Activated CD4-positive, alpha-beta T cell treated with anti-CD3 and anti-CD28 coated beads, Interleukin-2, amount 10 ng/mL, durations not matched to agents 24 days and 14 days (primary cell): Measurements from ENCODE around the gene EEIG1. TPM values are rescaled to one million over a fixed set of nuclear protein-coding genes. Genes with fewer than 3 reads are reported as not detected.

ENCODE experiments used
- DNase-seq: peaks from one replicate; pipeline ENCODE4 v3.0.0; 2022
- H3K27ac Mint-ChIP-seq: one replicate; pipeline ENCODE4 v1.8.0; 2022; ENCODE audit warnings: mild to moderate bottlenecking, mixed read lengths
- H3K27me3 Mint-ChIP-seq: one replicate; pipeline ENCODE4 v1.8.0; 2022; ENCODE audit warnings: mixed read lengths
- H3K36me3 Mint-ChIP-seq: one replicate; pipeline ENCODE4 v1.8.0; 2022; ENCODE audit warnings: low read depth, mild to moderate bottlenecking, mixed read lengths
- H3K4me1 Mint-ChIP-seq: one replicate; pipeline ENCODE4 v1.8.0; 2021; ENCODE audit warnings: mixed read lengths
- H3K4me3 Mint-ChIP-seq: one replicate; pipeline ENCODE4 v1.8.0; 2022; ENCODE audit warnings: mild to moderate bottlenecking, moderate library complexity, mixed read lengths
- H3K9me3 Mint-ChIP-seq: one replicate; pipeline ENCODE4 v1.8.0; 2021; ENCODE audit warnings: mixed read lengths
- intact Hi-C: fragments of 100-400 bp; cut with micrococcal nuclease; formaldehyde crosslinking; loops from one replicate; pipeline ENCODE4 v1.15.1; 2023
- total RNA-seq: library from RNA; stranded (reverse); gene quantifications from 2 replicates; pipeline ENCODE4 v1.2.3, GENCODE V29; 2022

The EEIG1 gene
- total RNA-seq, 1 donor from 2014 or later: 64.4 TPM

DNA sequence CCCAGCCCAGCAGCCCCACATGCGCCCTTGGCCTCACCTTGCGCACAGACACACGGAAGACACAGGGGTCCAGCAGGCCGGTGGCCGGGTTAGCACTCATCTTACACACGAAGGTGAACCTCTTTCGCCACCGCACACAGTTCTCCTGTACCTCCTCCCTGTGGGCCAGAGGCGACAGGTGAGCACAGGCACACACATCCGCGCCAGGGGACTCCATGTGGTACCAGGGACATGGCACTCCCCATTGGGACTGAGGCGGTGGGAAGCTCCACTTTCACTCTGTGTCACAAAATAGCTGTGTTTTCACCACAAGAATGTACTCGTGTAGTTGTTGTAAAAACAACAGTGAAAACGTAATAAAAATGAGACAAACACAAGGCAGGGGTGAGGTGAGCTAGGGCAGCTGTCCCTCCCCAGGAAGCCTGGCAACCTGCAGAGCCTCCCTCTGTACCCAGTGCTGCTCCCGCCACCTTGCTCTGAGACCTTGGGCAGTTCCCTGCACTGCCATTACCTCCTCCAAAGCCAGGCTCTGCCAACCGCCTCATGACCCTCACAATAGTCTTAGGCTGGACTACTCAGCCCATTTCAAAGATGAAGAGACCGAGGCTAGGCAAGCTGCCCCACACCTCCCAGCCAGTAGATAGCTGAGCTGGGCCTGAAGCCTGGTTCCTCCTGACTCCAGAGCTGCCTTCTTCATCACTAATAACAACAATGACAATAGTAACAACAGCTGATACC is 26.9 kb downstream of the EEIG1 start:
- Mint-ChIP-seq H3K4me3 (peak overlapping the region; percentile 1), H3K9me3 (no peaks in the 10 kb centered on the region), H3K36me3 (peaks cover 25% of the 10 kb centered on the region), H3K27ac (peak overlapping the region; percentile 73), H3K4me1 (peaks cover 60% of the 10 kb centered on the region), H3K27me3 (no peaks in the 10 kb centered on the region)
- DNase-seq: no peak
- intact Hi-C loops: loop anchor here (2.0 kb wide), 1 partner anchor 17 kb away; no protein-coding TSS in a partner anchor

GRCh38 chr9:127953154-127953553 is 27.6 kb downstream of the EEIG1 start:
- Mint-ChIP-seq H3K36me3 (peaks cover 25% of the 10 kb centered on the region), H3K27me3 (no peaks in the 10 kb centered on the region), H3K9me3 (no peaks in the 10 kb centered on the region), H3K4me1 (peaks cover 59% of the 10 kb centered on the region), H3K27ac (no peak overlapping the region), H3K4me3 (no peak overlapping the region)
- intact Hi-C loops: no loop called here
- DNase-seq: no peak

GRCh38 chr9:127950513-127951289 is 30.1 kb downstream of the EEIG1 start:
- no peak overlapping the region for H3K4me3 Mint-ChIP-seq
- peak overlapping the region; percentile 75 for H3K27ac Mint-ChIP-seq
- no peak for DNase-seq
- H3K9me3 Mint-ChIP-seq: no peaks in the 10 kb centered on the region
- H3K27me3 Mint-ChIP-seq: no peaks in the 10 kb centered on the region
- H3K36me3 Mint-ChIP-seq: peaks cover 27% of the 10 kb centered on the region
- intact Hi-C loops: no loop called here
- peaks cover 44% of the 10 kb centered on the region for H3K4me1 Mint-ChIP-seq

- H3K9me3 Mint-ChIP-seq: no peaks in the 10 kb centered on the region
- H3K27me3 Mint-ChIP-seq: no peaks in the 10 kb centered on the region
- intact Hi-C loops: no loop called here
- H3K27ac Mint-ChIP-seq: peak overlapping the region; percentile 75
- no peak overlapping the region for H3K4me3 Mint-ChIP-seq
- H3K4me1 Mint-ChIP-seq: peaks cover 36% of the 10 kb centered on the region
- peaks cover 27% of the 10 kb centered on the region for H3K36me3 Mint-ChIP-seq
- no peak for DNase-seq
These were observed 30.8 kb downstream of the EEIG1 start for GRCh38 chr9:127949827-127950512.

- H3K27ac Mint-ChIP-seq: peak overlapping the region; percentile 11
- H3K36me3 Mint-ChIP-seq: peaks cover 38% of the 10 kb centered on the region
- H3K9me3 Mint-ChIP-seq: no peaks in the 10 kb centered on the region
- H3K4me3 Mint-ChIP-seq: no peak overlapping the region
- intact Hi-C loops: no loop called here
- peaks cover 27% of the 10 kb centered on the region for H3K4me1 Mint-ChIP-seq
- H3K27me3 Mint-ChIP-seq: no peaks in the 10 kb centered on the region
- DNase-seq: no peak
These were observed 32.7 kb downstream of the EEIG1 start for GRCh38 chr9:127947841-127948710.

DNA sequence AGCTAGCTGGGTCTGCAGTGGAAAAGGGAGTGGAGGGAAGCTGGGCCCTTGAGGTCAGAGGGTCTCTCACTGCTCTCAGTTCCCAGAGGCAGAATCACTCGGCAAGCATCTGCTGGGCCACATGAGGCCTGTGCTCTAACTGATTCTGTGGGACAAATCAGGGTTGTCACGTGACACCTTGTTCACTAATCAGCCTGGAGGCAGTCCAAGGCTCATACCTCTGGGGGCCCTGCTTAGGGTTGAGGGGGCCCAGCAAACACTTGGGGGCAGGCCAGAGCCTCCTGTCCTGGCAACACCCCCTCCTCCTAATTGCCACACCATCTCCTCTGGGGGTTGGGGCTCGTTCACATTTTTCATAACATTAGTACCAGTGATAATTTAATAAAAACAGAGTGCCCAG is 34.1 kb downstream of the EEIG1 start:
- no peak overlapping the region for H3K4me3 Mint-ChIP-seq
- no peaks in the 10 kb centered on the region for H3K9me3 Mint-ChIP-seq
- H3K27ac Mint-ChIP-seq: no peak overlapping the region
- DNase-seq: no peak
- intact Hi-C loops: no loop called here
- H3K4me1 Mint-ChIP-seq: peaks cover 26% of the 10 kb centered on the region
- no peaks in the 10 kb centered on the region for H3K27me3 Mint-ChIP-seq
- H3K36me3 Mint-ChIP-seq: peaks cover 43% of the 10 kb centered on the region

DNA sequence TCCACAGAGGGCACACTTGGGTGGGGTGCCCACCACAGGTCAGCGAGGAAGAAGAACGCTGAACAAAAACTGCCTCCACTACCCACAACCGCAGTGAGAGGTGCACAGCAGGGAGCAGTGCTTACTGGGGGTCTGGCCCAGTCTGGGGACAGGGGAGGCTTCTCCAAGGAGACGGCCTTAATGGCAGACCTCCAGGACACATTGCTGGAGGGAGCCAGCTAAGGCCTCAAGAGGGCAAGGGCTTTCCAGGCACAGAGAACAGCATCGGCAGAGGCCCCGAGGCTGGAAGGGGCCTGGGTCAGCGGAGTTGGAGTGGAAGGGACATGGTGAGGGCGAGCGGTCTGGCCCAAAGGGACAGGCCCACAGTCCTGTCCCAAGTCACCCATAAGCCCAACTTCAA is 34.8 kb downstream of the EEIG1 start:
- Mint-ChIP-seq H3K27ac (no peak overlapping the region), H3K27me3 (no peaks in the 10 kb centered on the region), H3K36me3 (peaks cover 42% of the 10 kb centered on the region), H3K4me1 (peaks cover 22% of the 10 kb centered on the region), H3K9me3 (no peaks in the 10 kb centered on the region), H3K4me3 (no peak overlapping the region)
- intact Hi-C loops: no loop called here
- DNase-seq: no peak

- H3K4me1 Mint-ChIP-seq: peaks cover 20% of the 10 kb centered on the region
- intact Hi-C loops: no loop called here
- H3K4me3 Mint-ChIP-seq: no peak overlapping the region
- peaks cover 45% of the 10 kb centered on the region for H3K36me3 Mint-ChIP-seq
- H3K9me3 Mint-ChIP-seq: no peaks in the 10 kb centered on the region
- DNase-seq: no peak
- no peaks in the 10 kb centered on the region for H3K27me3 Mint-ChIP-seq
- H3K27ac Mint-ChIP-seq: no peak overlapping the region
These were observed 35.5 kb downstream of the EEIG1 start for GRCh38 chr9:127945338-127945737.

DNA sequence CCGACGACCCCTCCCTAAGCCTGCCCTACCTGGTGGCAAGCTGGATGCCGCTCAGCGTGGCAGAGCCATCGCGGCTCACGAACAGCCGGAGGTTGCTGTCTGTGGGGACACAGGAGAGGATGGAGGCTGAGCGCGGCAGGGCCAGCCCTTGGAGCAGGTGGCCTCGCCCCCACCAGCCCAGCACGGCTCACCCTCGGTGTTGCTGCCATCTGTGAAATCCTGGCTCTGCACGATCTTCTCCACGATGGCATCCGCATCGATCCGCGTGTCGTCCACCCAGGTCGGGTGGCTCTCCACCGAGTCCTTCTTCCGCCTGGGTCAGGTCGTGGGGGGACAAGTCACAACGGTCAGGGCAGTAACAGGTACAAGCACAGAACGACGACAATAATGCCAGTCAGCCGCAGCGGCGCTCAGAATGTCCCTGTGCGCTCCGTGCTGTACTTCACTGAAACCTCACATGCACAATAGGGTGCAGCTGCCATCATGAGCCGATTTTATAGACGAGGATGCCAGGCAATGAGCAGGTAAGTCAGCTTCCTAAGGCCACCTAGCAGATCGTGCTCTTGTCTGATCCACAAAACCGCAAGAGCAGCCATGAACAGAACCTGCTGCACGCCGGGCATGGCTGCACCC is 36.1 kb downstream of the EEIG1 start:
- Mint-ChIP-seq H3K4me1 (peaks cover 19% of the 10 kb centered on the region), H3K4me3 (no peak overlapping the region), H3K36me3 (peaks cover 46% of the 10 kb centered on the region), H3K27me3 (no peaks in the 10 kb centered on the region), H3K27ac (peak overlapping the region; percentile 6), H3K9me3 (no peaks in the 10 kb centered on the region)
- no peak for DNase-seq
- intact Hi-C loops: no loop called here

- no peak overlapping the region for H3K4me3 Mint-ChIP-seq
- H3K4me1 Mint-ChIP-seq: peaks cover 17% of the 10 kb centered on the region
- peaks cover 45% of the 10 kb centered on the region for H3K36me3 Mint-ChIP-seq
These were observed 37.1 kb downstream of the EEIG1 start for GRCh38 chr9:127943731-127944144.

DNA sequence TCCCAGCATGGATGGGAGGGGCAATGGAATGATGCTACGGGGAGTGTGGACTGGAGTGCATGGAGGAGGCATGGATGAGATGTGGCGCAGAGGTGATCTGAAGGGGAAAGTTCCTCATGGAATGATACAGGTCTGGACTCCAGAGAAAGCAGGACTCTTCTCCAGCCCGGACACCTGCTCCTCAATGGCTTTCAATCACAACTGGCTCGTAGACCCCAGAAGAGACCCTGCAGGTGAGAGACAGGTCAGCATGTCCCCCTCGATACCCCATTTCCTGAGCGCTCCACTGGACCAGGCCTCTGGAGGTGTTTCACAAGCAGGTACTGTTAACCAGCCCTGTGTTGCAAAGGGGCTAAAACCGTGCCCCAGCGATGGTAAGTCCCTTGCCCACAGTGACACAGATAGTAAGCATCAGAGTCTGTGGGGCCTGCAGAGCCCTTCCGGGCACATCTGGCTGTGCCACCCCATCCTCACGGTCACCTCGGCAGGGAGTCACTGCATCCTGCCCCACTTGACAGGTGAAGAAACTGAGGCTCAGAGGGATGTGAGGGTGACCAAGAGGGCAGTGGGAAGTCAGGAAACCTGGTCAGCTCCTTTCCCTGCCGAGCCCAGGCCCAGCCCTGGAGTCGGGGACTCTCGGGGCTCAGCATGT is 37.7 kb downstream of the EEIG1 start:
- no peak overlapping the region for H3K27ac Mint-ChIP-seq
- DNase-seq: no peak
- H3K9me3 Mint-ChIP-seq: no peaks in the 10 kb centered on the region
- H3K36me3 Mint-ChIP-seq: peaks cover 42% of the 10 kb centered on the region
- peaks cover 17% of the 10 kb centered on the region for H3K4me1 Mint-ChIP-seq
- no peaks in the 10 kb centered on the region for H3K27me3 Mint-ChIP-seq
- intact Hi-C loops: loop anchor here (1.0 to 2.0 kb wide), 4 partner anchors 12 to 174 kb away; no protein-coding TSS in a partner anchor
- H3K4me3 Mint-ChIP-seq: no peak overlapping the region

More at GRCh38 chr9:127943731-127944144, 37.1 kb downstream of the EEIG1 start:
- intact Hi-C loops: loop anchor here (1.0 to 2.0 kb wide), 4 partner anchors 12 to 173 kb away; no protein-coding TSS in a partner anchor
- H3K9me3 Mint-ChIP-seq: no peaks in the 10 kb centered on the region
- H3K27ac Mint-ChIP-seq: peak overlapping the region; percentile 80
- H3K27me3 Mint-ChIP-seq: no peaks in the 10 kb centered on the region
- DNase-seq: peak; percentile 93

DNA sequence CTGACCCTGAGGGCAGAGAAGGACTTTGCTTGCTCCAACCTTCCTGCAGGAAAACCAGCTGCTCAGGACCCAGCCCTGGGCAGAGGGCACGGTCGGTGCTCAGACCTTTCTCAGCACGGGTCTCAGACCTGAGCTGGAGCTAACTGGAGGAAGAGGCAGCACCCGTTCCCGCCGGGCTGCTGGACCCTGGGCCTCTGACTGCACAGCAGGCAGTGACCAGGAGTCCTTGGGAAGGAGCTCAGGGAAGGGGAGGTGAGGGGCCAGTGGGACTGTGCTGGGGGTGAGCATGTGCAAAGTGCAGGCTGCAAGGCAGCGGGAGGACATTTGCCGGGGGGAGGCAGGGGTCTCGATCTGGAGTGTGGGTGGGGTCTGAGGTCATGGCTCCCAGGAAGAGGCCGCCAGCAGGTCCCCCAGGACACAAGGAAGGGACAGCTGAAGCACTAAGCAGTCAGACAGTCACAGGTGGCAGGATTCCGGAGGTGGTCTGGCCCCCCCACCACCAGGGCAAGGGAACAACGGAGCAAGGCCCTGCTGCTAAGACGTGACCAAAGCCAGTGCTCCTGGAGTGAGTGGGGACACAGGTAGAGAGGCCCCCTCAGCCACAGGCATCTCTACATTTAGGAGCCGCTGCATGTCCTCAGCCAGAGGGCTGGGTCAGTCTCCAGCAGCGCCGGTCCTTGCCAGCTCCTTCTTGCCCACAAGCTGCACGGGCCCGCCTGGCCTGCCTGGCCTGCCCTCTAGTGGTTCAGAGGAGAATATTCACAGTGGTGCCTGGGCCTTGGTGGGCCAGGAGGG is 38.4 kb downstream of the EEIG1 start:
- H3K36me3 Mint-ChIP-seq: peaks cover 41% of the 10 kb centered on the region
- intact Hi-C loops: loop anchor here (1.0 to 2.0 kb wide), 4 partner anchors 13 to 174 kb away; no protein-coding TSS in a partner anchor
- peaks cover 2% of the 10 kb centered on the region for H3K27me3 Mint-ChIP-seq
- H3K27ac Mint-ChIP-seq: no peak overlapping the region
- H3K9me3 Mint-ChIP-seq: no peaks in the 10 kb centered on the region
- H3K4me3 Mint-ChIP-seq: no peak overlapping the region
- peak; percentile 84 for DNase-seq
- H3K4me1 Mint-ChIP-seq: peaks cover 22% of the 10 kb centered on the region
